ENCODE measurements around the gene SMU1.
"Not testable (repeated sequence)": the region's sequence is repeated elsewhere in the genome, so short reads cannot be mapped to it uniquely, and the experiment has no call there.

Gene SMU1

GRCh38 chr9:33013962-33014664 is 62.4 kb downstream of the SMU1 start:
- DNase-seq (ENCODE audit: low read depth), result no peak

- DNase-seq (ENCODE audit: low read depth), result no peak
These were observed 64.0 kb downstream of the SMU1 start for GRCh38 chr9:33012328-33013069.

- DNase-seq (ENCODE audit: low read depth), result no peak
These were observed 64.6 kb downstream of the SMU1 start for GRCh38 chr9:33011831-33012230.

- no peak for DNase-seq (ENCODE audit: low read depth)
These were observed 68.7 kb downstream of the SMU1 start for GRCh38 chr9:33007755-33008154.

DNA sequence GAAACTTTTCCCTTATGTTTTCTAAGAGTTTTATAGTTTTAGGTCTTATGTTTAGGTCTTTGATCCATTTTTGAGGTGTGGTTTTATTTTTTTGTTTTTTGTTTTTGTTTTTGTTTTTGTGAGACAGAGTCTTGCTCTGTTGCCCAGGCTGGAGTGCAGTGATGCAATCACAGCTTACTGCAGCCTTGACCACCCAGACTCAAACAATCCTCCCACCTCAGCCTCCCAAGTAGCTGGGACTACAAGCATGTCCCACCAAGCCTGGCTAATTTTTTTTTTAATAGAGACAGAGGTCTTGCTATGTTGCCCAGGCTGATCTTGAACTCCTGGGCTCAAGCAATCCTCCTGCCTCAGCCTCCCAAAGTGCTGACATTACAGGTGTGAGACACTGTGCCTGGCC is 71.1 kb downstream of the SMU1 start:
- DNase-seq (ENCODE audit: low read depth), result not testable (repeated sequence)

GRCh38 chr9:33000682-33001055 is 75.8 kb downstream of the SMU1 start:
- not testable (repeated sequence) for DNase-seq (ENCODE audit: low read depth)

DNA sequence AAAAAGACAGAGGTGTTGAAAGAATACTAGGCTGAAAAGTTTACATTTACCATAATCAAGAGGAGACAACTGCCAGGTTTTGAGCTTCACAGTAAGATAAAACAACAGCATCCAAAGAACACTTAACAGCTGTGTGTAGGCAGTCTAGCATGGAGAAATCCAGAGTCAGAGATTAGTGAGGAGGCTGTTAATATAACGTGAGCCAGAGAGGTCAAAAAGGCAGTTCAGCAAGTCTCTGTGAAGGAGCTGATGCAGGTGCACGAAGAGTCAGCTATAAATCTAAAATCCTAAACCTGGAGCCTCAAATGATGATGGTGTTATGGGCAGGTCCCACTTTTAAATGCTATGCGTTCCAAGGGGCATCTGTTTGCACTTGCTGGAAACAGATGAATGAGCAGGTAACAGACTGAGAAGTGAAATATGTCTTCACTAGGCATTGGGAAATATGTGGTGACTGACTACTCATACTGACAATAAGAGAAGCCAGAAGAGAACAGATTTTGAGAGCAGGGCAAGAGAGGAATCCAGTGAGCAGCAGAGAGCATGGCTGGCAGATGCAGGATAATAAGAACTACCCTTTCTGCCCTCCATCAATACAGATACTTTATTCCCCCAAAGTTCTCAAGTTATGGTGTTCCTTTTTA is 83.8 kb downstream of the SMU1 start:
- no peak for DNase-seq (ENCODE audit: low read depth)

GRCh38 chr9:32991897-32992594 is 84.4 kb downstream of the SMU1 start:
- DNase-seq (ENCODE audit: low read depth), result no peak
